ENCODE data around the gene IARS1. TPM values are rescaled to one million over a fixed set of nuclear protein-coding genes. Genes with fewer than 3 reads are reported as not detected.

IARS1 gene
- total and polyA plus RNA-seq, 2 of the 13 experiments (the other 11 are each of a cell fraction or from before 2014, with no cell fraction given) = 55.9 to 185 TPM

GRCh38 chr9:92293452-92294296 lies at the start of gene IARS1 (continued):
- TF ChIP-seq IKZF1 (IDR thresholded peaks at IDR 0.05) = no peak
- peak; percentile 100 for TF ChIP-seq MYPOP (CRISPR knock-in tag; IDR thresholded peaks at IDR 0.05)
- TF ChIP-seq RNF2 (conservative IDR thresholded peaks at IDR 0.05; ENCODE audit: low read depth) = peak; percentile 79; the same call in 1 of the 2 replicates
- TF ChIP-seq KLF12 (CRISPR knock-in tag; IDR thresholded peaks at IDR 0.05; ENCODE audit: borderline replicate concordance) = peak; percentile 55; the same call in 1 of the 2 replicates
- TF ChIP-seq ZFP36 (IDR thresholded peaks at IDR 0.05; ENCODE audit: borderline replicate concordance, low read depth, low read length, partially characterized antibody) = no peak
- TF ChIP-seq FLYWCH1 (CRISPR knock-in tag; IDR thresholded peaks at IDR 0.05) = no peak
- TF ChIP-seq HNRNPLL (IDR thresholded peaks at IDR 0.05; ENCODE audit: low read depth, low read length, poor library complexity, severe bottlenecking) = peak; percentile 90
- peak; percentile 69; the same call in 1 of the 2 replicates for TF ChIP-seq TIGD3 (CRISPR knock-in tag; IDR thresholded peaks at IDR 0.05; ENCODE audit: borderline replicate concordance)
- no peak for TF ChIP-seq ZNF569 (CRISPR knock-in tag; IDR thresholded peaks at IDR 0.05; ENCODE audit: borderline replicate concordance)
- no peak; the same call in 1 of the 2 replicates for TF ChIP-seq AKNA (CRISPR knock-in tag; IDR thresholded peaks at IDR 0.05; ENCODE audit: borderline replicate concordance)
- TF ChIP-seq BRD4 (CRISPR knock-in tag; IDR thresholded peaks at IDR 0.05) = peak; percentile 95
- TF ChIP-seq ZNF83 (CRISPR knock-in tag; IDR thresholded peaks at IDR 0.05; ENCODE audit: borderline replicate concordance) = no peak
- TF ChIP-seq ZNF674 (CRISPR knock-in tag; IDR thresholded peaks at IDR 0.05; ENCODE audit: low read depth) = no peak; the same call in 1 of the 2 replicates
- TF ChIP-seq SMARCE1 (IDR thresholded peaks at IDR 0.05; ENCODE audit: borderline replicate concordance) = no peak
- peak; percentile 56; the same call in 1 of the 2 replicates for TF ChIP-seq ZNF629 (CRISPR knock-in tag; conservative IDR thresholded peaks at IDR 0.05)
- no peak for TF ChIP-seq ZKSCAN1 (IDR thresholded peaks at IDR 0.05; ENCODE audit: low read length)
